ENCODE measurements around the gene FLT4.
A peak's percentile ranks its signal among the peaks of the same experiment; 100 is the strongest.

FLT4 gene

GRCh38 chr5:180607861-180608571 lies 41.4 kb downstream of the FLT4 start:
- DNase-seq (ENCODE audit: low spot score), result peak; percentile 57

GRCh38 chr5:180606215-180606785 lies 43.1 kb downstream of the FLT4 start:
- no peak for DNase-seq (ENCODE audit: low spot score)

GRCh38 chr5:180605554-180606214 lies 43.7 kb downstream of the FLT4 start:
- DNase-seq (ENCODE audit: low spot score), result peak; percentile 63

GRCh38 chr5:180604271-180604670 lies 45.1 kb downstream of the FLT4 start:
- no peak for DNase-seq (ENCODE audit: low spot score)

- DNase-seq (ENCODE audit: low spot score), result no peak
Observed at GRCh38 chr5:180603076-180603594, 46.3 kb downstream of the FLT4 start.

- no peak for DNase-seq (ENCODE audit: low spot score)
Observed at GRCh38 chr5:180602481-180603075, 46.8 kb downstream of the FLT4 start.

GRCh38 chr5:180601591-180602480 lies 47.6 kb downstream of the FLT4 start:
- DNase-seq (ENCODE audit: low spot score), result no peak

GRCh38 chr5:180600554-180601041 lies 48.8 kb downstream of the FLT4 start:
- DNase-seq (ENCODE audit: low spot score), result no peak

- no peak for DNase-seq (ENCODE audit: low spot score)
Observed at GRCh38 chr5:180599981-180600553, 49.3 kb downstream of the FLT4 start.

- DNase-seq (ENCODE audit: low spot score), result no peak
Observed at GRCh38 chr5:180599590-180599914, 49.8 kb downstream of the FLT4 start.

- DNase-seq (ENCODE audit: low spot score), result no peak
Observed at GRCh38 chr5:180598797-180599589, 50.4 kb downstream of the FLT4 start.

- no peak for DNase-seq (ENCODE audit: low spot score)
Observed at GRCh38 chr5:180598316-180598701, 51.1 kb downstream of the FLT4 start.

GRCh38 chr5:180596668-180597231 lies 52.6 kb downstream of the FLT4 start:
- no peak for DNase-seq (ENCODE audit: low spot score)

- no peak for DNase-seq (ENCODE audit: low spot score)
Observed at GRCh38 chr5:180596115-180596667, 53.2 kb downstream of the FLT4 start.

GRCh38 chr5:180595381-180596114 lies 53.9 kb downstream of the FLT4 start:
- DNase-seq (ENCODE audit: low spot score), result no peak

- no peak for DNase-seq (ENCODE audit: low spot score)
Observed at GRCh38 chr5:180595046-180595379, 54.4 kb downstream of the FLT4 start.

- no peak for DNase-seq (ENCODE audit: low spot score)
Observed at GRCh38 chr5:180594311-180595045, 54.9 kb downstream of the FLT4 start.

GRCh38 chr5:180593446-180594206 lies 55.8 kb downstream of the FLT4 start:
- DNase-seq (ENCODE audit: low spot score), result no peak
